SK-N-SH treated with all-trans-retinoic acid at 6 μM for 48 hours (cell line): ENCODE measurements around the gene GPR132.

Source experiments
- ATAC-seq: fragments of 200-7000 bp; cut with Tn5 transposase; 3 replicates; pipeline ENCODE4 v1.9.1; 2020; ENCODE audit warnings: mild to moderate bottlenecking, moderate library complexity
- ARNTL ChIP-seq: fragments of 450-650 bp; formaldehyde crosslinking; IDR thresholded peaks from 2 replicates; pipeline ENCODE4 v1.5.0; 2020; ENCODE audit warnings: low read depth, mild to moderate bottlenecking, moderate library complexity, borderline replicate concordance
- BACH2 ChIP-seq: fragments of 250-450 bp; sonication (Bioruptor Pico); IDR thresholded peaks from 2 replicates; pipeline ENCODE4 v1.9.0; 2021; ENCODE audit warnings: mild to moderate bottlenecking, borderline replicate concordance
- CSDC2 ChIP-seq: fragments of 250-450 bp; sonication (Bioruptor Pico); IDR thresholded peaks from 2 replicates; pipeline ENCODE4 v1.5.0; 2020; ENCODE audit warnings: mild to moderate bottlenecking, moderate library complexity
- ESRRG ChIP-seq: fragments of 250-450 bp; sonication (Bioruptor Pico); IDR thresholded peaks from 2 replicates; pipeline ENCODE4 v1.6.1; 2021; ENCODE audit warnings: mild to moderate bottlenecking
- GLIS3 ChIP-seq: fragments of 250-450 bp; sonication (Bioruptor Pico); IDR thresholded peaks from 2 replicates; pipeline ENCODE4 v1.5.0; 2020; ENCODE audit warnings: mild to moderate bottlenecking, moderate library complexity
- PPARA ChIP-seq: fragments of 250-450 bp; sonication (Bioruptor Pico); IDR thresholded peaks from 2 replicates; pipeline ENCODE4 v1.5.0; 2020; ENCODE audit warnings: mild to moderate bottlenecking, borderline replicate concordance
- RARB ChIP-seq: fragments of 250-450 bp; sonication (Bioruptor Pico); IDR thresholded peaks from 2 replicates; pipeline ENCODE4 v1.8.0; 2021; ENCODE audit warnings: mild to moderate bottlenecking, moderate library complexity
- SNAI2 ChIP-seq: fragments of 250-450 bp; sonication (Bioruptor Pico); IDR thresholded peaks from 2 replicates; pipeline ENCODE4 v1.5.0; 2020; ENCODE audit warnings: mild to moderate bottlenecking, moderate library complexity
- TCF4 ChIP-seq: fragments of 250-450 bp; sonication (Bioruptor Pico); IDR thresholded peaks from 2 replicates; pipeline ENCODE4 v1.8.0; 2021; ENCODE audit warnings: mild to moderate bottlenecking, moderate library complexity, borderline replicate concordance
- TOX ChIP-seq: fragments of 250-450 bp; sonication (Bioruptor Pico); IDR thresholded peaks from 2 replicates; pipeline ENCODE4 v1.8.0; 2021; ENCODE audit warnings: mild to moderate bottlenecking, moderate library complexity, borderline replicate concordance
- ZC3H10 ChIP-seq: fragments of 250-450 bp; sonication (Bioruptor Pico); IDR thresholded peaks from 2 replicates; pipeline ENCODE4 v1.5.1; 2021; ENCODE audit warnings: mild to moderate bottlenecking, moderate library complexity
- ZFP3 ChIP-seq: fragments of 250-450 bp; sonication (Bioruptor Pico); IDR thresholded peaks from 2 replicates; pipeline ENCODE4 v1.5.0; 2020; ENCODE audit warnings: mild to moderate bottlenecking, moderate library complexity
- ZFP30 ChIP-seq: fragments of 450-650 bp; formaldehyde crosslinking; IDR thresholded peaks from 2 replicates; pipeline ENCODE4 v1.5.0; 2022; ENCODE audit warnings: mild to moderate bottlenecking, moderate library complexity
- ZNF565 ChIP-seq: fragments of 450-650 bp; formaldehyde crosslinking; conservative IDR thresholded peaks from 2 replicates; pipeline ENCODE4 v1.5.0; 2020; ENCODE audit warnings: low read depth, mild to moderate bottlenecking, moderate library complexity
- ZNF8 ChIP-seq: fragments of 450-650 bp; formaldehyde crosslinking; IDR thresholded peaks from 2 replicates; pipeline ENCODE4 v1.5.0; 2020; ENCODE audit warnings: mild to moderate bottlenecking, moderate library complexity
- TF ChIP-seq, protein P1 (sequence below): fragments of 250-450 bp; sonication (Bioruptor Pico); IDR thresholded peaks from 2 replicates; pipeline ENCODE4 v1.5.1; 2021; ENCODE audit warnings: mild to moderate bottlenecking, moderate library complexity
- TF ChIP-seq, protein P2 (sequence below): fragments of 250-450 bp; sonication (Bioruptor Pico); IDR thresholded peaks from 2 replicates; pipeline ENCODE4 v1.5.1; 2020; ENCODE audit warnings: low read depth, mild to moderate bottlenecking, moderate library complexity
- TF ChIP-seq, protein P3 (sequence below): fragments of 250-450 bp; sonication (Bioruptor Pico); IDR thresholded peaks from 2 replicates; pipeline ENCODE4 v1.8.0; 2021; ENCODE audit warnings: low read depth, mild to moderate bottlenecking, moderate library complexity, borderline replicate concordance
- TF ChIP-seq, protein P4 (sequence below): fragments of 250-450 bp; sonication (Bioruptor Pico); IDR thresholded peaks from 2 replicates; pipeline ENCODE4 v1.8.0; 2020; ENCODE audit warnings: mild to moderate bottlenecking, moderate library complexity, borderline replicate concordance

Gene GPR132

DNA sequence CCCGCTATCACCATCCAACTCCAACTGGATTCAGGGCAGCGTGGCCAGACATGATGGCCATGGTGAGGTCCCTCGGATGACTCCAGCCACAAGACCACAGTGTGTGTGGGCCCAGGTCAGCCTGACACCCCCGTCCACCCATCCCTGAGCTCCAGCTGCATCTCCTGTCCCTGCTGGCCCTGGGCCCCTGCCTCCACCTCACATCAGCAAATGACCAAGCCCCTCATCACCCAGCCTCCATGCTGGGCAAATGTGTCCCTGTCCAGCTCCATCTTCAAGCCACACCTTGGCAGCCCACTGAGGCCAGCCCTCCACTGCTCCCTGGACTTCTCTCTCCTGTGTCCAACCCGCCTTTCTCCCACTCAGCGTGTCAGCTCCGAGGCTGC lies 3.2 kb downstream of the GPR132 start:
- no peak for ATAC-seq
- TF ChIP-seq RARB (no peak), TOX (no peak), ZNF565 (CRISPR knock-in tag) (no peak), ESRRG (no peak), TCF4 (no peak), BACH2 (CRISPR knock-in tag) (no peak), PPARA (CRISPR knock-in tag) (no peak), ZFP3 (no peak), ZNF8 (CRISPR knock-in tag) (no peak), ZC3H10 (CRISPR knock-in tag) (no peak), CSDC2 (no peak)
- TF ChIP-seq, protein P1, sequence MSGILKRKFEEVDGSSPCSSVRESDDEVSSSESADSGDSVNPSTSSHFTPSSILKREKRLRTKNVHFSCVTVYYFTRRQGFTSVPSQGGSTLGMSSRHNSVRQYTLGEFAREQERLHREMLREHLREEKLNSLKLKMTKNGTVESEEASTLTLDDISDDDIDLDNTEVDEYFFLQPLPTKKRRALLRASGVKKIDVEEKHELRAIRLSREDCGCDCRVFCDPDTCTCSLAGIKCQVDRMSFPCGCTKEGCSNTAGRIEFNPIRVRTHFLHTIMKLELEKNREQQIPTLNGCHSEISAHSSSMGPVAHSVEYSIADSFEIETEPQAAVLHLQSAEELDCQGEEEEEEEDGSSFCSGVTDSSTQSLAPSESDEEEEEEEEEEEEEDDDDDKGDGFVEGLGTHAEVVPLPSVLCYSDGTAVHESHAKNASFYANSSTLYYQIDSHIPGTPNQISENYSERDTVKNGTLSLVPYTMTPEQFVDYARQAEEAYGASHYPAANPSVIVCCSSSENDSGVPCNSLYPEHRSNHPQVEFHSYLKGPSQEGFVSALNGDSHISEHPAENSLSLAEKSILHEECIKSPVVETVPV (CRISPR knock-in tag), result no peak
- TF ChIP-seq, protein P2, sequence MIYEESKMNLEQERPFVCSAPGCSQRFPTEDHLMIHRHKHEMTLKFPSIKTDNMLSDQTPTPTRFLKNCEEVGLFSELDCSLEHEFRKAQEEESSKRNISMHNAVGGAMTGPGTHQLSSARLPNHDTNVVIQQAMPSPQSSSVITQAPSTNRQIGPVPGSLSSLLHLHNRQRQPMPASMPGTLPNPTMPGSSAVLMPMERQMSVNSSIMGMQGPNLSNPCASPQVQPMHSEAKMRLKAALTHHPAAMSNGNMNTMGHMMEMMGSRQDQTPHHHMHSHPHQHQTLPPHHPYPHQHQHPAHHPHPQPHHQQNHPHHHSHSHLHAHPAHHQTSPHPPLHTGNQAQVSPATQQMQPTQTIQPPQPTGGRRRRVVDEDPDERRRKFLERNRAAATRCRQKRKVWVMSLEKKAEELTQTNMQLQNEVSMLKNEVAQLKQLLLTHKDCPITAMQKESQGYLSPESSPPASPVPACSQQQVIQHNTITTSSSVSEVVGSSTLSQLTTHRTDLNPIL (CRISPR knock-in tag), result no peak
- TF ChIP-seq, protein P3, sequence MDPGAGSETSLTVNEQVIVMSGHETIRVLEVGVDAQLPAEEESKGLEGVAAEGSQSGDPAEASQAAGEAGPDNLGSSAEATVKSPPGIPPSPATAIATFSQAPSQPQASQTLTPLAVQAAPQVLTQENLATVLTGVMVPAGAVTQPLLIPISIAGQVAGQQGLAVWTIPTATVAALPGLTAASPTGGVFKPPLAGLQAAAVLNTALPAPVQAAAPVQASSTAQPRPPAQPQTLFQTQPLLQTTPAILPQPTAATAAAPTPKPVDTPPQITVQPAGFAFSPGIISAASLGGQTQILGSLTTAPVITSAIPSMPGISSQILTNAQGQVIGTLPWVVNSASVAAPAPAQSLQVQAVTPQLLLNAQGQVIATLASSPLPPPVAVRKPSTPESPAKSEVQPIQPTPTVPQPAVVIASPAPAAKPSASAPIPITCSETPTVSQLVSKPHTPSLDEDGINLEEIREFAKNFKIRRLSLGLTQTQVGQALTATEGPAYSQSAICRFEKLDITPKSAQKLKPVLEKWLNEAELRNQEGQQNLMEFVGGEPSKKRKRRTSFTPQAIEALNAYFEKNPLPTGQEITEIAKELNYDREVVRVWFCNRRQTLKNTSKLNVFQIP, result no peak
- TF ChIP-seq, protein P4, sequence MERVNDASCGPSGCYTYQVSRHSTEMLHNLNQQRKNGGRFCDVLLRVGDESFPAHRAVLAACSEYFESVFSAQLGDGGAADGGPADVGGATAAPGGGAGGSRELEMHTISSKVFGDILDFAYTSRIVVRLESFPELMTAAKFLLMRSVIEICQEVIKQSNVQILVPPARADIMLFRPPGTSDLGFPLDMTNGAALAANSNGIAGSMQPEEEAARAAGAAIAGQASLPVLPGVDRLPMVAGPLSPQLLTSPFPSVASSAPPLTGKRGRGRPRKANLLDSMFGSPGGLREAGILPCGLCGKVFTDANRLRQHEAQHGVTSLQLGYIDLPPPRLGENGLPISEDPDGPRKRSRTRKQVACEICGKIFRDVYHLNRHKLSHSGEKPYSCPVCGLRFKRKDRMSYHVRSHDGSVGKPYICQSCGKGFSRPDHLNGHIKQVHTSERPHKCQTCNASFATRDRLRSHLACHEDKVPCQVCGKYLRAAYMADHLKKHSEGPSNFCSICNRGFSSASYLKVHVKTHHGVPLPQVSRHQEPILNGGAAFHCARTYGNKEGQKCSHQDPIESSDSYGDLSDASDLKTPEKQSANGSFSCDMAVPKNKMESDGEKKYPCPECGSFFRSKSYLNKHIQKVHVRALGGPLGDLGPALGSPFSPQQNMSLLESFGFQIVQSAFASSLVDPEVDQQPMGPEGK, result no peak

DNA sequence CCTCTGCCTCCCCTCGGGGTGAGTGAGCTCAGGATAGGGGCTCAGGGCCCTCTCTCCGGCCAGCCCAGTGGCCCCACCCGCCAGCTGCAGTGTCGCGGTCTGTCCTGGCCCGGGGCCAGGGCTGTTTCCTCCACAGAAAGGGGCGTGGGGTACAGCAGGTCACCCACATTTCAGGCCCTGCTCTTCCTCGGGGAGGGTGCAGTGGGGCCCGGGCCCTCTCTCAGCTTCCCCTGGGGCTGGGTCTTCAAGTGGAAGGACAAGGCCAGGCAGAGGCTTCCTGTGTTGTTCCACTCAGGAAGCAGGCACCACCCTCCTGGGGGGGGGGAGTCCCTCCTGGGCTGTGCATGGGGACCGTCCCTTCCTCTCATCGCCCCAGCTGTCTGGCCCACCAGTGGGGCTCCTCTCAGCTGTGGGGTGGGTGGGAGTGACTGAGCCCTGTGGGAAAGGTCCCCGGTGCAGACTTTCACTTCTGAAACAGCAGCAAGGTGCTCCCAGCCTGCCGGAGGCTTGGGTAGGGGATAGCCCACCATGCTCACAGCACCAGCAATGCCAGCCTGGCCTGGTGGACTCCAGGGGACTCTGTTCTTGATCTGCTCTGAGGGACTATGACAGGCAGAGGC lies 3.7 kb downstream of the GPR132 start:
- no peak for ATAC-seq
- TF ChIP-seq ZNF565 (CRISPR knock-in tag), result no peak
- TF ChIP-seq RARB, result no peak
- TF ChIP-seq PPARA (CRISPR knock-in tag), result no peak
- TF ChIP-seq, protein P3, result no peak
- no peak for TF ChIP-seq ZNF8 (CRISPR knock-in tag)
- TF ChIP-seq ARNTL (CRISPR knock-in tag), result no peak
- no peak for TF ChIP-seq CSDC2
- TF ChIP-seq TOX, result no peak
- TF ChIP-seq ZFP3, result no peak
- TF ChIP-seq, protein P1 (CRISPR knock-in tag), result no peak
- TF ChIP-seq, protein P2 (CRISPR knock-in tag), result no peak
- TF ChIP-seq, all 23 proteins: peak for 0

DNA sequence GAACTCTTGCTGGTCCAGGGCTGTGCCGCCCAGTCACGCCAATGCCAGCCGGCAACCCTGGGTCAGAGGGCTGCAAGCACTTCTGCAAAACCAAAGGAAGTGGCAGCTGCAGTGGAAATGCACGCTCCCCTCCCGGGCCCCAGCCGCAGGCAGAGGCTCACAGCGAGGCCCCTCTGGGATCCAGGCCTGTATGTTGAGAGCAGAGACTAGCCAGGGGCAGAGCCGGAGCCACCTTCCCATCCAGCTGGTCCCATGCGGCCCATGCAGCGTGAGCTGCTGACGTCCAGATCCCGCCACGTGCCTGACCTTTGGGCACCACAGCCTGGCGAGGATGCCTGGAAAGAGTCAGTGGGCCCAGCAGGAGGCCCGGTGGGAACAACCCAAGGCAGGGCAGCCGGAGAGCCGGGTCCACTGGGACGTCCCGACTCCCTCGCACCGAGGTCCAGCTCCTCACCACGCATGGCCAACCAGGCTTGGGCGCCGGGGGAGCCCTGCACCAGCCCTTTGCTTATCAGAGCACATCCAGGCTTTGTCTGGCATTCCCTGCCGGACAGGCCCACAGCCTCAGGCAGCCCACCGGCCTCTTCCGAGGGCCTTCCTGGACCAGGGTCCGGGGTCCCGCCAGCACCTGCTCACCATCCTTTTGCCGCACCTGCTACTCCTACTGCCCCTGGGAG lies 4.3 kb downstream of the GPR132 start:
- TF ChIP-seq ZFP30 (CRISPR knock-in tag) (no peak), RARB (no peak), SNAI2 (CRISPR knock-in tag) (no peak), ZC3H10 (CRISPR knock-in tag) (no peak), GLIS3 (CRISPR knock-in tag) (no peak), TOX (no peak), BACH2 (CRISPR knock-in tag) (no peak), TCF4 (no peak), CSDC2 (no peak)
- TF ChIP-seq, protein P3, result no peak
- TF ChIP-seq, protein P2 (CRISPR knock-in tag), result no peak
- TF ChIP-seq, all 23 proteins: peak for 0
- ATAC-seq, result no peak
